Left hindlimb (tissue), 1 donor: ENCODE data around the gene PPP2R5C.

Experiments used
- DNase-seq: peaks from one replicate; pipeline ENCODE4 v3.0.0-alpha.2; 2018

The PPP2R5C gene

DNA sequence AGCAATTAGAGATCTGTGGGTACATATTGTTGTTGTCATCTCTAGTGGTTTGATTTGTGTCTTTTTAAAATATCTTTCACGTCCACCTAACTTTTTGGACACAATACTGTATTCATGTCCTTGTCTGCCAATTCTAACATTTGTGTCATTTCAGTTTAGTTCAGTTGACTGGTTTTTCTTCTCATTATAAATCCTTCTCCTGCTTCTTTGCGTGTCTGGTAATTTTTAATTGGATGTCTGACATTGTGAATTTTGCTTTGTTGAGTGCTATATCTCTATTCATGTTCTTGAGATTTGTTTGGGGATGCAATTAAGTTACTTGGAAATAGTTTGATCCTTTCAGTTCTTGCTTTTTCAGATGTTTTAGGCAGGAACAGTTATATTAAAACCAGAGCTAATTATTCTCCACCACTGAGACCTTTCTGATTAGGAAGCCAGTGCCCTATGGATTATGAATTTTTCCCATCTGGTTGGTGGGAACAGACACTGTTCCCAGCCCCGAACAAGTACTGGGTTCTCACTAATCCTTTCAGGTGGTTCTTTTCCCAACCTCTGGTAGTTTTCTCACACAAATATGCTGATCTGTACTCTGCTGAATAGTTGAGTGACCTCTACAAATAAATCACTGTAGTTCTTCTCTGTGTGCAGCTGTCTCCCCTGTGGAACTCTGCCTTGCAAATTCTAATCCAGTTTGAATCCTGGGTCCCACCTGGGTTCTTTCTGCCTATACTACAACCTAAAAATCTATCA, 111.7 kb downstream of the PPP2R5C start:
- no peak for DNase-seq

GRCh38 chr14:101873991-101874390, 112.5 kb downstream of the PPP2R5C start:
- DNase-seq: no peak

- DNase-seq: no peak
Observed at GRCh38 chr14:101875041-101875726, 113.7 kb downstream of the PPP2R5C start.

DNA sequence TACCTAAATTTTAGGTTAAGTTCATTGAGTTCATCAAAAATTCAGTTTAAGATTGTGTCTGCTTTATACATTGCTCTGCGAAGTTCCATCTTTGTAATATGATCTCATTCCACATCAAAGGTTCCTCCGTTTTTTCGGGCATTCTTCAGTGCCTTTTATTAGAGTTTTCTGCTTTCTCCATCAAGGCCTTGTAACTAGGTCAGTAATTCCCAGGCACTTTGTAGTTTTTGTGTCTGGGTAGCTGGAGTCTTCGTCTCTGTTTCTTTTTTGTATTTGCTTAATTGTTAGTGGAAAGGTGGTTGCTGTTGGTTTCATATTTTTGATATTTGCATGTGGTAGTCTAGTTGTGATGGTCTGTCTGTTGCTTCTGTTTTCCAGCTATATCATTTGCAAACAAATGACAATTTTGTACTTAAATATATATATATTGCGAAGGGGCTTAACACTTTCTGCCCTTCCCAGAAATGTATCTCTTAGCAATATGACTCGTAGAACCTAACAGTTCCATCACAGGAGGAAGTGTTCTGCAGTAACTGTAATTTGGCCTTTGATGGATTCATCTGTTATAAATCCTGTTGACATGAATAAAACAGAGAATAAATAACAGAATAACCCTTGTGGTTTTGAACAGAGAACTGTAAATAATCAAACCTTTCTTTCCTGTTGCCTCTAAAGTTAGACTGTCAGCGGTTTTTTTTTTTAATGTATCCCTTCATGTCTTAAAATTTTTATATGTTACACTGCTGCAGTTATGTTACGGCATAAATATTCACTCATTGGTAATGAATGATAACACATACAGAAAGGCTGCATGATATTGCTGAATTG, 114.4 kb downstream of the PPP2R5C start:
- no peak for DNase-seq

- DNase-seq: peak; percentile 75
Observed at GRCh38 chr14:101876555-101876938, 115.0 kb downstream of the PPP2R5C start.

GRCh38 chr14:101877766-101878165, 116.3 kb downstream of the PPP2R5C start:
- DNase-seq: no peak

DNA sequence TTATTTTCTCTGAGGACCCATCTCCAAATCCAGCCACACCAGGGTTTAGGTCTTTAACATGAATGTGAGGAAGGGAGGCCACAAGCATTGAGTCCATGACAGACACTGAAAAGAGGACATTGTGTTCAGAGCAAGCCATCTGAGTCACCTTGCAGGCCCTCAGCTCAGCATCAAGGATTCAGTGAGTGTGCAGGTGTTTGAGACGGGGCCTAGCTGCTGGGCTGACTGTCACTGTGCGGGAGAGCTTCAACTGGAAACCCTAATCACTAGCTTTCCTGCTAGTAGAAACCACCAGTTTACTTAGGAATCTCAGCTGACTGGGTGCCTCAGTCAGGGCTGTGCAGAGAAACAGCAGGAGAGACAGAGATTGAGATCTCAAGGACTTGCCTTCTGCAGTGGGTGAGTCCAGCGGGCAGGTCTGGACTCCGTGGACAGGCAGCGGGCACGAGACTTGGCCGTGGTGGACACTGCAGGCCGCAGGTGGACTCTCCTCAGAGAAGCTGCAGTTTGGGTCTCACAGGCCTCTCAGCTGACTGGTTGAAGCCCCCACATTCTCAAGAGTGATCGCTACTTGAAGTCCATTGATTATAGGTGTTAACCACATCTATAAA, 116.8 kb downstream of the PPP2R5C start:
- DNase-seq: no peak

GRCh38 chr14:101878822-101879528, 117.5 kb downstream of the PPP2R5C start:
- no peak for DNase-seq

- DNase-seq: no peak
Observed at GRCh38 chr14:101879529-101880336, 118.2 kb downstream of the PPP2R5C start.

DNA sequence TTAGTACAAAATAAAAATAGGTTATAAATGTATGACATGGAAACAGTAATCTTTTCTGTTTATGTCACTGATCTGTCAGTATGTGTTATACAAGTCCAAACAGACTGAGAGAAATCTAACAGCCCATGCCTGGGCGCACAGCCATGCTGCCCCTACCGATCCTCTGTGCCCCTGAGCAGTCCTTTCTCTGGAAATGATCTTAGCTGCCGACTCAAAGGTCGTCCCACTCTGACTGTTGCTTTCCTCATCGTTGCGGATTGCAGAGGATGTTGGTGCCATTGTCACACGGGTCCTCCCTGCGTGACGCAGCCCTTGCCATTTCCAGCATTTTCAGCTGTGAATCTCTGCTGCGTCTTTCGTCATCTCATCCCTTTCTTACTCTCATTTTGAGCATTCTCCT, 119.9 kb downstream of the PPP2R5C start:
- DNase-seq: no peak

DNA sequence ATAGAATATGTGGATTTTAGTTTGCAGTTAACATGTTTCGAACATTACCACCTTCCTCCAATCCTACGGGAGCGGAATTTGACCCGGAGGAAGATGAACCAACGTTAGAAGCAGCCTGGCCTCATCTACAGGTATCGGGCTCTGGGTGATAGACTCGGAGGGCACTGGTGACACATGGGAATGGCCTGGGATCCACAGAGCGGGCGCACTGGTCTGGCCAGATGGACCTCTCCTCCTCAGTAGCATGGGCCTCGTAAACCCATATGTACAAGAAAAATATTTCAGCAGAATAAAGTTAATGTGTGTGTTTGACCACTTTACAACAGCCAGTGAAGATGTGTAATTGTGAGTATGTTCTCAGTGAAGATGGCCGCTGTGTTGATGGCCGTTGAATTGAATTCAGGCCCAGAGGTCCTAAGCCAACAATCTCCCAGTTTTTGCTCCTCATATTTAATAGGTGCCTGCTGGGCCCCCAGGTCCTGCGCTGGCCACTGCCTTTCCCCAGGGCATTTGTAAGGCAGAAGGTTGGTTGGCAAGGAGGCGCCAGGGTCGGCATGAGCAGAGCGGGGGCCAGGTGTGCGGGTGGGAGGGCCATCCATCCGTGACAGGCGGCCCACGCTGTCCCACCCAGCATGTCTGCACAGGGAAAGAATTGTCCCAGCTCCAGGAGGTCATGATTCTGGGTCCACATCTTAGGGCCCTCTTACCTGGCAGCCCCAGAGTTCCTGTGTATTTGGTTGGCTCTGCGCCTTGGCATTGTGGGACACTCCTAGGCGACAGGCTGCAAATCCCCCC, 120.8 kb downstream of the PPP2R5C start:
- no peak for DNase-seq

DNA sequence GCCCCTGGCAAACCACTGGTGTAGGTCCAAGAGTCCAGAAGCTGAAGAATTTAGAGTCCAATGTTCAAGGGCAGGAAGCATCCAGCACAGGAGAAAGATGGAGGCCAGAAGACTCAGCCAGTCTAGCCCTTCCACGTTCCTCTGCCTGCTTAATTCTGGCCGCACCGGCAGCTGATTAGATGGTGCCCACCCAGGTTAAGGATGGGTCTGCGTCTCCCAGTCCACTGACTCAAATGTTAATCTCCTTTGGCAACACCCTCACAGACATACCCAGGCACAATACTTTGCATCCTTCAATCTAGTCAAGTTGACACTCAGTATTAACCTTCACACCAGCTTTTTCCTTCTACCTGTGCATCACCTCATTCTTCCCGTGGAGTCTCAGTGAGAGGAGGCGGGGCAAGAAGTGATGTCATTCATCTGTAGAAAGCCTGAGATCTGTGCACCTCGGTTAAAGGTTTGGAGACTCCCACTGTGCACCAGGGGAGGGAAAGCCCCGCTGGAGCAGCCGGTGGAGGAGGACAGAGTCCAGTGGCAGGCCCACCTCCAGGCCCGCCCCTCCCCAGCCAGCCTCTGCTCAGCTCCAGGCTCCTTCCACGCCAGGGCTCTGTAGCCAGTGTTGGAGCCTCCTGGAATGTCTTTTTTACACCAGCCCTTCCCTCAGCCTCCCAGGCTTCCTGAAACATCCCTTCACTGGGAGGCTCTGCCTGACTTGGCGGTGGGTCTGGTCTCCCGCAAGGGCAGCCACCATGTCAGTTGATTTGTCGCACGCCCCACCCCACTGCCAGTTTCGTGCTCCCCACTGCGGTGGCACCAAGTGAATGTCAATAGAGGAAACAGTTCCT, 122.8 kb downstream of the PPP2R5C start:
- no peak for DNase-seq

DNA sequence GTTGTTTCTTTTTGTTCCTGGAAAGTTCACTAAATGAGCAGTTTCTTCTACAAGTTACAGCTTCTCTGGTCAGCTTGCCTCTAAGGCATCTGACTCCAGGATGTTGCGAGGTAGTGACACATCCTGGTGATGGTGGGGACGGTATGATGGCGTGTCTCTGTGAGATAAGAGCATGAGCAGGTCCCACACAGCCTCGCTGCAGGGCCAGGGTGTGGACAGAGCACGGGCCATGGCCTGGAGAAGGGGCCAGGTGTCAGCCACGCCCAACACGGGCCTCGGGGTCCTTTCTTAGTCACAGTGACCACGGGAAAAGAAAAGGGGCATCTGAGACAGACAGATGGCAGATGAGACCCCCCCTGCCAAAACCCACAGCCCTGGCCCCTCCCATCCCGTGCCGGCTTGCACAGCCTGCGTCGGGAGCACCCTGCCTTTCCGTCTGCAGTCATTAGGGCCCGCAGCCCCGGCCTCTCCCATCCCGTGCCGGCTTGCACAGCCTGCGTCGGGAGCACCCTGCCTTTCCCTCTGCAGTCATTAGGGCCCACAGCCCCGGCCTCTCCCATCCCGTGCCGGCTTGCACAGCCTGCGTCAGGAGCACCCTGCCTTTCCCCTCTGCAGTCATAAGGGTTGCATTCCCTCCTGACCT, 123.5 kb downstream of the PPP2R5C start:
- no peak for DNase-seq

GRCh38 chr14:101887219-101887618, 125.7 kb downstream of the PPP2R5C start:
- DNase-seq: no peak

DNA sequence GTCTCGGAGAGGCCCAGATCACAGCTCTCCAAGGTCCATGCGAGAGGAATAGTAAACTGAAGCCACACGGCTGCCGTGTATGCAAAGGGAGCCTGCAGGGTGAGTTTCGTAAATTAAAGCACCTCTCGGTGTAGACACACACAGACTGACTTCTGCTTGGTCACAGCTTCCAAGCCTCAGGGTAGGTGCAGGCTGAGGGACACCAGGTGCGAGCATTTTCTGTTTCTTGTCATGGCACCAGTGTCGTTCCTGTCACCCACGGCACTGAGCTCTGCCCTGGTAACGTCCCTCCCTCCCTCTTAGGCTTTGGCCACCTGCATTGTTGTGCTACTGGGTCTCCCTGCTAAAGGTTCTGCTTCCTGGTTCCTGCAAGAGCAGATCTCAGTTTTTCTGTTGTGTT, 126.7 kb downstream of the PPP2R5C start:
- DNase-seq: no peak

- no peak for DNase-seq
Observed at GRCh38 chr14:101889366-101889765, 127.9 kb downstream of the PPP2R5C start.

DNA sequence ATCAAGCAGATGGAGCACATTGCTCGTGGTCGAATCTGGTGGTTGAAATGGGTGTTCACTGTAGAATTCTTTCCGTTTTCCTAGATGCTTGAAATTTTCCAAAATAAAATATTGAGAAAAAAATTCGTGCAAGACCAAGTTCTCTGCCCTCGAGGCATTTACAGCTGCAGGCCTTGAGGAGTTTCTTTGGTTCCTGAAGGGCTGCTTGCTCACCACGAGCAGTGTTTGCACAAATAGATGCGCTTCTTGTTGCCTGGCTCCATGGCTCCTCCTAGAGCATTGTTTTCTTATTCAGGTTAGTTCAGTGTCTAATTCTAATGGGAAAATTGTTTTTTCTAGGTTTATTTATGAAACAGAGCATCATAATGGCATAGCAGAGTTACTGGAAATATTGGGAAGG, 128.4 kb downstream of the PPP2R5C start:
- no peak for DNase-seq

DNA sequence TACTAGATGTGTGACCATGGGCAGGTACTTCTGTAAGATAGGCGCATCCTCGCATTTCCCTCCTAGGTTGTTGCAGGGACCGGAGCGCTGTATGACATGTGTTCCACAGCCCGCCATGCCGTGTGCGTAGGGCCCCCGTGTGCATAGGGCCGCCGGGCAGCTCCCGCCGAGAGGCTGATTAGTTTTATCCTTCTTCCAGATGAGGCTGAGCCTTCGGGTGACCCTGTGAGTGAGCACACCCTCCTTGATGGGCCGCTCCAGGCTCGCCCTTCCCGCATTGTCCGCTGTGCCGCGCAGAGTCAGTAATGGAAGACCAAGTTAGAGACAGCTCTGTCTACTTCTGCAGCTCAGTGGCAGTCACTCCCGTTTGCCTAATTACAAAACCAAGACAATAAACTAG, 130.0 kb downstream of the PPP2R5C start:
- DNase-seq: no peak

DNA sequence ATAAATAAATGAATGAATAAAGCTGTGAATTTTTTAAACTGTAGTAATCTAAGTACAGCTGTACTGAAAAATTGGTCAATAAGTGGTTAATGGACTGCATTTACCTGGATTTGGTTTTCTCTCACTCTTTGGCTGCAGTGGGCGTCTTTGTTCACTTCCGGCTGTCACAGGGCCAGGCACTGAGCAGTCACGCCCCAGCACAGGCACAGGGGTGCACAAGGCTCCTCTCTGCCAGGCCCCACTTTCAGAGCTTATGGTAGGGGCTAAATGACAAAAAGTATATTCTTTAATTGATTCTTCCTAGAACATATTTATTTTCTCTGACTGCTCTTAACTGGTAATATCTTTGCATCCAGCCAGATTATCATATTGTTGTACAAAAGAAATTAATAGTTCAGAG, 132.2 kb downstream of the PPP2R5C start:
- no peak for DNase-seq
